IMR-90 (cell line): Measurements from ENCODE around the gene THEM5. TPM values are rescaled to one million over a fixed set of nuclear protein-coding genes. Genes with fewer than 3 reads are reported as not detected.

Source experiments
- ATAC-seq: fragments of 200-7000 bp; cut with Tn5 transposase; 2 replicates; pipeline ENCODE4 v1.9.1; 2020; ENCODE audit warnings: low read depth, mild to moderate bottlenecking, moderate library complexity
- BruUV-seq: library from RNA; stranded (reverse); fragments of 400-500 nt; replicated peaks from 2 replicates; lab custom pipeline; 2021; lab: Mats Ljungman, UMichigan
- CTCF ChIA-PET: fragments of 300-600 bp; formaldehyde crosslinking; extraction: SDS; loops from one replicate; lab custom pipeline; 2021; ENCODE audit warnings: antibody characterized with exemption; lab: Yijun Ruan, JAX
- POLR2A ChIA-PET: fragments of 300-600 bp; sonication (Branson Sonifier 250); formaldehyde crosslinking; loops from one replicate; lab custom pipeline; 2022; ENCODE audit warnings: antibody characterized with exemption; ENCODE audit not compliant: unreplicated experiment; lab: Charles Lee
- DNase-seq: peaks from one replicate; pipeline ENCODE4 v3.0.0; 2013
- H2AFZ ChIP-seq: replicated peaks from 2 replicates; pipeline ENCODE3; 2013; ENCODE audit warnings: low read length, mild to moderate bottlenecking; ENCODE audit not compliant: poor library complexity
- H2AK5ac ChIP-seq: 2 replicates; pipeline ENCODE4 v1.6.1; 2013; ENCODE audit warnings: low read depth, low read length, inconsistent platforms
- H2AK9ac ChIP-seq: replicated peaks from 2 replicates; pipeline ENCODE3; 2013; ENCODE audit warnings: mild to moderate bottlenecking, low read depth, low read length, moderate library complexity; ENCODE audit not compliant: poor library complexity
- H2BK120ac ChIP-seq: 2 replicates; pipeline ENCODE4 v1.6.1; 2013; ENCODE audit warnings: low read depth, low read length, inconsistent platforms
- H2BK15ac ChIP-seq: 3 replicates; pipeline ENCODE4 v1.6.1; 2013; ENCODE audit warnings: low read depth, low read length, inconsistent platforms
- H2BK20ac ChIP-seq: 2 replicates; pipeline ENCODE4 v1.6.1; 2013; ENCODE audit warnings: low read depth, mild to moderate bottlenecking, inconsistent platforms, low read length, moderate library complexity
- H2BK5ac ChIP-seq: 2 replicates; pipeline ENCODE4 v1.6.1; 2013; ENCODE audit warnings: mild to moderate bottlenecking, low read depth, low read length, inconsistent platforms; ENCODE audit not compliant: poor library complexity, severe bottlenecking
- H3K14ac ChIP-seq: replicated peaks from 2 replicates; pipeline ENCODE4 v1.6.1; 2013; ENCODE audit warnings: low read depth, low read length, inconsistent platforms
- H3K18ac ChIP-seq: 2 replicates; pipeline ENCODE4 v1.6.1; 2013; ENCODE audit warnings: low read depth, low read length, control low read depth
- H3K23ac ChIP-seq: 2 replicates; pipeline ENCODE4 v1.6.1; 2013; ENCODE audit warnings: low read depth, low read length, inconsistent platforms
- H3K27ac ChIP-seq: 2 replicates; pipeline ENCODE4 v1.5.1; 2013; ENCODE audit warnings: mild to moderate bottlenecking, control low read depth, low read length; ENCODE audit not compliant: insufficient read depth
- H3K27me3 ChIP-seq: 2 replicates; pipeline ENCODE4 v1.6.1; 2013; ENCODE audit warnings: low read length; ENCODE audit not compliant: control insufficient read depth, insufficient read depth
- H3K36me3 ChIP-seq: 2 replicates; pipeline ENCODE4 v1.6.1; 2013; ENCODE audit warnings: low read length, mixed read lengths; ENCODE audit not compliant: control insufficient read depth, insufficient read depth
- H3K4ac ChIP-seq: 2 replicates; pipeline ENCODE4 v1.6.1; 2013; ENCODE audit warnings: low read depth, low read length, inconsistent platforms
- H3K4me1 ChIP-seq: 2 replicates; pipeline ENCODE4 v1.6.1; 2013; ENCODE audit warnings: low read length, mixed read lengths; ENCODE audit not compliant: control insufficient read depth, insufficient read depth
- H3K4me2 ChIP-seq: 2 replicates; pipeline ENCODE4 v1.6.1; 2013; ENCODE audit warnings: low read depth, mild to moderate bottlenecking, control low read depth, low read length, moderate library complexity
- H3K4me3 ChIP-seq: 2 replicates; pipeline ENCODE4 v1.5.1; 2013; ENCODE audit warnings: low read depth, mild to moderate bottlenecking, control low read depth, low read length, moderate library complexity; ENCODE audit not compliant: insufficient read depth
- H3K56ac ChIP-seq: 2 replicates; pipeline ENCODE4 v1.6.1; 2013; ENCODE audit warnings: low read length, inconsistent platforms; ENCODE audit not compliant: insufficient read depth; ENCODE audit errors: extremely low read depth
- H3K79me1 ChIP-seq, 2 experiments: 2 replicates each; pipeline ENCODE4 v1.6.1; 2013; ENCODE audit warnings: low read length in 2 of 2, inconsistent platforms in 1 of 2, low read depth in 1 of 2
- H3K9ac ChIP-seq: 2 replicates; pipeline ENCODE4 v1.6.1; 2013; ENCODE audit warnings: low read depth, low read length, control low read depth
- H3K9me1 ChIP-seq: 2 replicates; pipeline ENCODE4 v1.6.1; 2013; ENCODE audit warnings: low read length, inconsistent platforms; ENCODE audit not compliant: insufficient read depth
- H3K9me3 ChIP-seq: 2 replicates; pipeline ENCODE4 v1.6.1; 2013; ENCODE audit warnings: low read length; ENCODE audit not compliant: control insufficient read depth, insufficient read depth
- H4K20me1 ChIP-seq: 2 replicates; pipeline ENCODE4 v1.6.1; 2013; ENCODE audit warnings: low read length, inconsistent platforms; ENCODE audit not compliant: insufficient read depth
- H4K5ac ChIP-seq: 2 replicates; pipeline ENCODE4 v1.6.1; 2013; ENCODE audit warnings: mild to moderate bottlenecking, low read depth, low read length, control low read depth
- H4K8ac ChIP-seq, 2 experiments: 2 replicates each; pipeline ENCODE4 v1.6.1; 2013; ENCODE audit warnings: low read depth in 2 of 2, low read length in 2 of 2, control low read depth in 1 of 2, inconsistent platforms in 1 of 2
- H4K91ac ChIP-seq: 2 replicates; pipeline ENCODE4 v1.6.1; 2013; ENCODE audit warnings: low read depth, low read length, inconsistent platforms; ENCODE audit not compliant: insufficient read depth
- BHLHE40 ChIP-seq: fragments of 150-350 bp; IDR thresholded peaks from 2 replicates; pipeline ENCODE4 v1.6.1; 2016; ENCODE audit warnings: mild to moderate bottlenecking, low read depth, low read length
- CEBPB ChIP-seq: IDR thresholded peaks from 2 replicates; pipeline ENCODE4 v1.6.1; 2012; ENCODE audit warnings: low read depth, low read length, improper control_type of control experiment
- CHD1 ChIP-seq: IDR thresholded peaks from 2 replicates; pipeline ENCODE4 v1.6.1; 2012; ENCODE audit warnings: low read depth, low read length, improper control_type of control experiment
- CTCF ChIP-seq: conservative IDR thresholded peaks from 2 replicates; pipeline ENCODE4 v1.5.1; 2012; ENCODE audit warnings: mild to moderate bottlenecking, low read depth, low read length, improper control_type of control experiment
- ELK1 ChIP-seq: fragments of 150-350 bp; IDR thresholded peaks from 2 replicates; pipeline ENCODE4 v1.6.1; 2016; ENCODE audit warnings: low read depth, mild to moderate bottlenecking, low read length, moderate library complexity, borderline replicate concordance
- FOS ChIP-seq: fragments of 150-350 bp; IDR thresholded peaks from 2 replicates; pipeline ENCODE4 v1.6.1; 2016; ENCODE audit warnings: low read depth, low read length
- MAFK ChIP-seq: IDR thresholded peaks from 2 replicates; pipeline ENCODE4 v1.6.1; 2012; ENCODE audit warnings: low read depth, low read length, improper control_type of control experiment
- MAZ ChIP-seq: IDR thresholded peaks from 2 replicates; pipeline ENCODE4 v1.6.1; 2012; ENCODE audit warnings: low read depth, mild to moderate bottlenecking, low read length, improper control_type of control experiment, moderate library complexity, borderline replicate concordance
- MXI1 ChIP-seq: IDR thresholded peaks from 2 replicates; pipeline ENCODE4 v1.6.1; 2012; ENCODE audit warnings: low read depth, mild to moderate bottlenecking, low read length, moderate library complexity, borderline replicate concordance
- NFE2L2 ChIP-seq: fragments of 150-350 bp; IDR thresholded peaks from 2 replicates; pipeline ENCODE4 v1.6.1; 2016; ENCODE audit warnings: low read depth, mild to moderate bottlenecking, low read length
- POLR2A ChIP-seq: IDR thresholded peaks from 2 replicates; pipeline ENCODE4 v1.6.1; 2012; ENCODE audit warnings: mild to moderate bottlenecking, low read depth, low read length
- RAD21 ChIP-seq: IDR thresholded peaks from 2 replicates; pipeline ENCODE4 v1.6.1; 2012; ENCODE audit warnings: low read length, improper control_type of control experiment
- RCOR1 ChIP-seq: IDR thresholded peaks from 2 replicates; pipeline ENCODE4 v1.6.1; 2012; ENCODE audit warnings: mild to moderate bottlenecking, low read length, improper control_type of control experiment; ENCODE audit not compliant: insufficient replicate concordance
- RFX5 ChIP-seq: IDR thresholded peaks from 2 replicates; pipeline ENCODE4 v1.8.0; 2012; ENCODE audit warnings: low read depth, mild to moderate bottlenecking, low read length, moderate library complexity
- SMC3 ChIP-seq: fragments of 150-350 bp; IDR thresholded peaks from 2 replicates; pipeline ENCODE4 v1.6.1; 2016; ENCODE audit warnings: low read depth, mild to moderate bottlenecking, antibody characterized with exemption, low read length, moderate library complexity
- USF2 ChIP-seq: fragments of 150-350 bp; IDR thresholded peaks from 2 replicates; pipeline ENCODE4 v1.6.1; 2017; ENCODE audit warnings: mild to moderate bottlenecking, antibody characterized with exemption, low read length, low read depth
- WGBS, 2 experiments: methylation state at CpG; one replicate each; pipeline versions ENCODE4 v1.1.5 to v1.1.7; 2013; ENCODE audit warnings: missing lambda C conversion rate in 2 of 2; ENCODE audit not compliant: insufficient read length in 1 of 2; ENCODE audit errors: extremely low coverage in 2 of 2; 5-methylcytosine and 5-hydroxymethylcytosine counted together
- dilution Hi-C: fragments of 300-500 bp; cut with HindIII; formaldehyde crosslinking; loops from one replicate; pipeline ENCODE4 v1.14.3; 2018; ENCODE audit warnings: low sequenced_read_pairs; ENCODE audit not compliant: unreplicated experiment
- in situ Hi-C: fragments of 300-500 bp; cut with MboI; formaldehyde crosslinking; loops from 3 replicates; pipeline ENCODE4 v1.14.3; 2019; ENCODE audit warnings: low sequenced_read_pairs, inconsistent platforms, mixed read lengths
- intact Hi-C: fragments of 100-400 bp; cut with micrococcal nuclease; formaldehyde crosslinking; loops from 2 replicates; pipeline ENCODE4 v1.10.0; 2022
- polyA plus RNA-seq, 3 experiments: library from polyadenylated mRNA; depleted of rRNA; stranded (reverse); fragments of >200 nt; gene quantifications; 2 replicates each; pipeline ENCODE4 v1.2.3, GENCODE V29; 2012; ENCODE audit warnings: low replicate concordance in 1 of 3
- total RNA-seq: library from RNA; depleted of rRNA; stranded (reverse); fragments of >200 nt; gene quantifications from 2 replicates; pipeline ENCODE4 v1.2.3, GENCODE V29; 2012

THEM5 gene
- total and polyA plus RNA-seq, 2 of the 4 experiments (the other 2 are of a cell fraction): not detected

GRCh38 chr1:151800830-151801229 is 52.7 kb downstream of the THEM5 start:
- Histone ChIP-seq H3K27ac (no peak overlapping the region), H3K9me3 (no peaks in the 10 kb centered on the region), H4K5ac (no peak overlapping the region), H3K18ac (no peak overlapping the region), H2BK120ac (no peak overlapping the region), H2AK5ac (no peak overlapping the region), H2BK15ac (no peak overlapping the region), H4K91ac (no peak overlapping the region), H2BK5ac (no peak overlapping the region), H3K9me1 (no peaks in the 10 kb centered on the region), H2AFZ (no peak overlapping the region), H3K9ac (no peak overlapping the region), H3K4me2 (no peak overlapping the region), H4K20me1 (no peaks in the 10 kb centered on the region), H3K36me3 (no peaks in the 10 kb centered on the region), H3K4ac (no peak overlapping the region), H3K4me3 (no peak overlapping the region), H2BK20ac (no peak overlapping the region), H3K4me1 (no peaks in the 10 kb centered on the region), H3K14ac (no peak overlapping the region), H2AK9ac (no peak overlapping the region), H3K23ac (no peak overlapping the region), H4K8ac (no peak overlapping the region), H3K79me1 (no peaks in the 10 kb centered on the region), H3K56ac (no peak overlapping the region), H3K27me3 (peaks cover 86% of the 10 kb centered on the region)
- in situ Hi-C loops: no loop called here
- BruUV-seq: no TSS peak
- ChIA-PET POLR2A (no interaction called here), CTCF (no interaction called here)
- intact Hi-C loops: no loop called here
- dilution Hi-C loops: no loop called here
- ATAC-seq (no peak), DNase-seq (no peak)
- TF ChIP-seq FOS (no peak), RAD21 (no peak), RFX5 (no peak), CHD1 (no peak), POLR2A (no peak), CEBPB (no peak), ELK1 (no peak), RCOR1 (no peak), MAFK (no peak), USF2 (no peak), SMC3 (no peak), NFE2L2 (no peak), MAZ (no peak), MXI1 (no peak), BHLHE40 (no peak), CTCF (no peak)
- no CpG with 5 or more reads among the region's 8 CpGs for WGBS, 2 experiments
